HG02642 (cell line): ENCODE measurements around the gene PNLIPRP1.

Source experiments
- ATAC-seq: cut with Tn5 transposase; IDR thresholded peaks from one replicate; pipeline ENCODE4 v1.9.1; 2021; ENCODE audit warnings: mild to moderate bottlenecking; ENCODE audit not compliant: unreplicated experiment, poor library complexity

PNLIPRP1 gene

GRCh38 chr10:116597543-116597942 is 6.8 kb downstream of the PNLIPRP1 start:
- ATAC-seq: no peak

- no peak for ATAC-seq
Measured at GRCh38 chr10:116598329-116598728, 7.6 kb downstream of the PNLIPRP1 start.

- no peak for ATAC-seq
Measured at GRCh38 chr10:116599991-116600390, 9.2 kb downstream of the PNLIPRP1 start.

- no peak for ATAC-seq
Measured at GRCh38 chr10:116602648-116603400, 12.1 kb downstream of the PNLIPRP1 start.

- no peak for ATAC-seq
Measured at GRCh38 chr10:116606061-116606483, 15.3 kb downstream of the PNLIPRP1 start.

GRCh38 chr10:116607336-116607735 is 16.6 kb downstream of the PNLIPRP1 start:
- no peak for ATAC-seq

- no peak for ATAC-seq
Measured at GRCh38 chr10:116608686-116609594, 18.2 kb downstream of the PNLIPRP1 start.

- no peak for ATAC-seq
Measured at GRCh38 chr10:116610443-116611152, 19.8 kb downstream of the PNLIPRP1 start.

GRCh38 chr10:116611153-116611545 is 20.4 kb downstream of the PNLIPRP1 start:
- ATAC-seq: no peak

GRCh38 chr10:116612107-116612769 is 21.5 kb downstream of the PNLIPRP1 start:
- no peak for ATAC-seq

- ATAC-seq: no peak
Measured at GRCh38 chr10:116613471-116613870, 22.7 kb downstream of the PNLIPRP1 start.

GRCh38 chr10:116614796-116615195 is 24.0 kb downstream of the PNLIPRP1 start:
- no peak for ATAC-seq

GRCh38 chr10:116615199-116615776 is 24.5 kb downstream of the PNLIPRP1 start:
- no peak for ATAC-seq

GRCh38 chr10:116620423-116621400 is 30.0 kb downstream of the PNLIPRP1 start, which contains the start of gene PNLIPRP2:
Gene PNLIPRP2 (plus strand): TSS chr10:116620953.
- no peak for ATAC-seq

GRCh38 chr10:116621476-116621875 is 30.7 kb downstream of the PNLIPRP1 start:
- ATAC-seq: no peak

- no peak for ATAC-seq
Measured at GRCh38 chr10:116621934-116622655, 31.3 kb downstream of the PNLIPRP1 start.

GRCh38 chr10:116625845-116626244 is 35.1 kb downstream of the PNLIPRP1 start:
- ATAC-seq: no peak

GRCh38 chr10:116626815-116627214 is 36.1 kb downstream of the PNLIPRP1 start:
- no peak for ATAC-seq
